H9 (cell line): ENCODE results near the gene MYO10. TPM values are rescaled to one million over a fixed set of nuclear protein-coding genes. Genes with fewer than 3 reads are reported as not detected.
A peak's percentile ranks its signal among the peaks of the same experiment; 100 is the strongest.

Experiments used
- DNase-seq: peaks from one replicate; pipeline ENCODE4 v3.0.0-alpha.2; 2017
- H2AFZ ChIP-seq: one replicate; pipeline ENCODE4 v1.6.1; 2013; ENCODE audit warnings: mild to moderate bottlenecking, low read length, control low read depth, moderate library complexity
- H2AK5ac ChIP-seq: 2 replicates; pipeline ENCODE4 v1.6.1; 2013; ENCODE audit warnings: low read length, control low read depth, mixed read lengths; ENCODE audit not compliant: insufficient read length
- H2BK120ac ChIP-seq: one replicate; pipeline ENCODE4 v1.6.1; 2013; ENCODE audit warnings: low read depth, mild to moderate bottlenecking, low read length, control low read depth, inconsistent platforms; ENCODE audit not compliant: poor library complexity, severe bottlenecking
- H2BK12ac ChIP-seq: 2 replicates; pipeline ENCODE4 v1.6.1; 2013; ENCODE audit warnings: low read length, control low read depth, mixed read lengths, low read depth; ENCODE audit not compliant: insufficient read length
- H2BK15ac ChIP-seq: 2 replicates; pipeline ENCODE4 v1.6.1; 2013; ENCODE audit warnings: low read depth, low read length, control low read depth
- H2BK20ac ChIP-seq: one replicate; pipeline ENCODE4 v1.6.1; 2013; ENCODE audit warnings: low read depth, mild to moderate bottlenecking, low read length, control low read depth, inconsistent platforms; ENCODE audit not compliant: poor library complexity, severe bottlenecking
- H2BK5ac ChIP-seq: 2 replicates; pipeline ENCODE4 v1.6.1; 2013; ENCODE audit warnings: low read length, control low read depth, mixed read lengths; ENCODE audit not compliant: insufficient read length
- H3K14ac ChIP-seq: 2 replicates; pipeline ENCODE4 v1.6.1; 2013; ENCODE audit warnings: low read length, control low read depth; ENCODE audit not compliant: insufficient read depth
- H3K18ac ChIP-seq: 2 replicates; pipeline ENCODE4 v1.6.1; 2013; ENCODE audit warnings: low read depth, mild to moderate bottlenecking, mixed read lengths, low read length, control low read depth; ENCODE audit not compliant: insufficient read length
- H3K23ac ChIP-seq: 2 replicates; pipeline ENCODE4 v1.6.1; 2013; ENCODE audit warnings: low read length, control low read depth, mixed read lengths, low read depth; ENCODE audit not compliant: insufficient read length
- H3K23me2 ChIP-seq: 2 replicates; pipeline ENCODE4 v1.6.1; 2013; ENCODE audit warnings: low read depth, mild to moderate bottlenecking, mixed read lengths, low read length, control low read depth; ENCODE audit not compliant: insufficient read length, poor library complexity, severe bottlenecking
- H3K27ac ChIP-seq: 2 replicates; pipeline ENCODE4 v1.5.1; 2013; ENCODE audit warnings: low read length, control low read depth, mixed read lengths, low read depth; ENCODE audit not compliant: insufficient read length
- H3K27me3 ChIP-seq: 2 replicates; pipeline ENCODE4 v1.6.1; 2013; ENCODE audit warnings: low read length, control low read depth, inconsistent platforms; ENCODE audit not compliant: insufficient read depth
- H3K4ac ChIP-seq: 2 replicates; pipeline ENCODE4 v1.6.1; 2013; ENCODE audit warnings: low read depth, mild to moderate bottlenecking, control low read depth, inconsistent platforms, low read length, moderate library complexity
- H3K4me1 ChIP-seq: 2 replicates; pipeline ENCODE4 v1.6.1; 2013; ENCODE audit warnings: low read length, control low read depth, inconsistent platforms; ENCODE audit not compliant: insufficient read depth
- H3K4me2 ChIP-seq: 2 replicates; pipeline ENCODE4 v1.6.1; 2013; ENCODE audit warnings: low read length, control low read depth, mixed read lengths; ENCODE audit not compliant: insufficient read length, insufficient read depth
- H3K56ac ChIP-seq: 2 replicates; pipeline ENCODE4 v1.6.1; 2013; ENCODE audit warnings: low read depth, mild to moderate bottlenecking, mixed read lengths, low read length, control low read depth; ENCODE audit not compliant: insufficient read length
- H3K79me1 ChIP-seq: 2 replicates; pipeline ENCODE4 v1.6.1; 2013; ENCODE audit warnings: low read depth, mild to moderate bottlenecking, moderate library complexity, low read length, control low read depth, inconsistent platforms; ENCODE audit not compliant: insufficient read depth, poor library complexity, severe bottlenecking
- H3K79me2 ChIP-seq: 2 replicates; pipeline ENCODE4 v1.6.1; 2013; ENCODE audit warnings: low read length, control low read depth, inconsistent platforms; ENCODE audit not compliant: insufficient read depth
- H3K9ac ChIP-seq: 2 replicates; pipeline ENCODE4 v1.6.1; 2013; ENCODE audit warnings: low read length, control low read depth, mixed read lengths; ENCODE audit not compliant: insufficient read length; ENCODE audit errors: extremely low read depth
- H3K9me3 ChIP-seq: one replicate; pipeline ENCODE4 v1.6.1; 2013; ENCODE audit warnings: low read depth, low read length, inconsistent platforms; ENCODE audit not compliant: control insufficient read depth
- H3T11ph ChIP-seq: one replicate; pipeline ENCODE4 v1.6.1; 2013; ENCODE audit warnings: mild to moderate bottlenecking, low read length, control low read depth, inconsistent platforms
- H4K20me1 ChIP-seq: one replicate; pipeline ENCODE4 v1.6.1; 2013; ENCODE audit not compliant: control insufficient read depth, insufficient read length, insufficient read depth
- H4K5ac ChIP-seq: 2 replicates; pipeline ENCODE4 v1.6.1; 2013; ENCODE audit warnings: low read depth, mild to moderate bottlenecking, mixed read lengths, low read length, control low read depth; ENCODE audit not compliant: insufficient read length
- H4K8ac ChIP-seq: replicated peaks from 2 replicates; pipeline ENCODE4 v1.6.1; 2013; ENCODE audit warnings: low read length, control low read depth, mixed read lengths, low read depth; ENCODE audit not compliant: insufficient read length
- H4K91ac ChIP-seq: 2 replicates; pipeline ENCODE4 v1.6.1; 2013; ENCODE audit warnings: low read depth, mild to moderate bottlenecking, moderate library complexity, mixed read lengths, low read length, control low read depth; ENCODE audit not compliant: insufficient read length
- H3K27ac Mint-ChIP-seq, 3 experiments: 2 replicates in 2 of 3; 3 replicates in 1 of 3; pipeline ENCODE4 v1.8.0; 2020 to 2021; ENCODE audit warnings: mixed read lengths in 3 of 3, mild to moderate bottlenecking in 1 of 3, moderate library complexity in 1 of 3
- H3K27me3 Mint-ChIP-seq: 2 replicates; pipeline ENCODE4 v1.8.0; 2021; ENCODE audit warnings: low read depth, mild to moderate bottlenecking, moderate library complexity, mixed read lengths
- H3K36me3 Mint-ChIP-seq, 3 experiments: 2 replicates in 2 of 3; 3 replicates in 1 of 3; pipeline ENCODE4 v1.8.0; 2020 to 2021; ENCODE audit warnings: low read depth in 3 of 3, mixed read lengths in 3 of 3; ENCODE audit not compliant: insufficient read depth in 1 of 3
- H3K4me1 Mint-ChIP-seq, 2 experiments: 2 replicates each; pipeline ENCODE4 v1.8.0; 2020; ENCODE audit warnings: mixed read lengths in 2 of 2
- H3K4me3 Mint-ChIP-seq, 2 experiments: 2 replicates in 1 of 2; 3 replicates in 1 of 2; pipeline ENCODE4 v1.8.0; 2020 to 2021; ENCODE audit warnings: mild to moderate bottlenecking in 2 of 2, mixed read lengths in 2 of 2, moderate library complexity in 1 of 2
- H3K9me3 Mint-ChIP-seq, 2 experiments: 2 replicates in 1 of 2; 3 replicates in 1 of 2; pipeline ENCODE4 v1.8.0; 2020; ENCODE audit warnings: mild to moderate bottlenecking in 2 of 2, mixed read lengths in 2 of 2, moderate library complexity in 1 of 2
- CTCF ChIP-seq: fragments of 200-600 bp; sonication (generic); conservative IDR thresholded peaks from 3 replicates; pipeline ENCODE4 v1.8.0; 2021; ENCODE audit warnings: antibody characterized with exemption, mild to moderate bottlenecking
- WGBS: extraction: QIAGEN DNeasy Blood & Tissue Kit; methylation state at CpG from one replicate; pipeline ENCODE4 v1.1.7; 2013; ENCODE audit warnings: missing lambda C conversion rate, low lambda C conversion rate, mixed read lengths; ENCODE audit not compliant: insufficient read length; ENCODE audit errors: extremely low coverage; 5-methylcytosine and 5-hydroxymethylcytosine counted together
- total RNA-seq: library from RNA; stranded (reverse); gene quantifications from 2 replicates; pipeline ENCODE4 v1.2.1, GENCODE V29; 2021

MYO10 gene
- total RNA-seq, 1 experiment from 2014 or later, result 127 TPM

DNA sequence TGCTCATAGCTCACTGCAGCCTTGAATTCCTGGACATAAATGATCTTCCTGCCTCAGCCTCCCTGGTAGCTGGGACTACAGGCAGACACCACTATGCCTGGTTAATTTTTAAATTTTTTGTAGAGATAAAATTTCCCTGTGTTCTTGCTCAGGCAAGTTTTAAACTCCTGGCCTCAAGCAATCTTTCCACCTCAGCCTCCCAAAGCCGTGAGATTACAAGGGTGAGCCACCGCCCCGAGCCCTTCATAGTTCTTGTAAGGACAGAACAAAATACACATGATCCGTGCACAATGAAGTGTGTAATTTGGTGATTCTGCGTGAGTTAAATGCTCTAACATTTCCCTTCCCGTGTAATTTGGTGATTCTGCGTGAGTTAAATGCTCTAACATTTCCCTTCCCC lies 27.7 kb upstream of the MYO10 start:
- no peaks in the 10 kb centered on the region for H3K79me1 ChIP-seq
- H3K9me3 Mint-ChIP-seq, result no peaks in the 10 kb centered on the region

More for the DNA sequence above, 27.7 kb upstream of the MYO10 start:
- Histone ChIP-seq H2AK5ac (no peak overlapping the region), H2BK15ac (no peak overlapping the region), H4K91ac (no peak overlapping the region), H3K4me2 (no peak overlapping the region), H2AFZ (no peak overlapping the region), H3K9me3 (no peaks in the 10 kb centered on the region), H3K4ac (no peak overlapping the region), H4K5ac (no peak overlapping the region), H3K4me1 (peaks cover 2% of the 10 kb centered on the region; the same call in 1 of the 2 replicates), H3K23me2 (no peaks in the 10 kb centered on the region), H4K20me1 (no peaks in the 10 kb centered on the region), H3K9ac (no peak overlapping the region), H3K23ac (no peak overlapping the region), H3K18ac (no peak overlapping the region), H2BK5ac (no peak overlapping the region), H2BK20ac (no peak overlapping the region), H3K27me3 (no peaks in the 10 kb centered on the region), H2BK12ac (no peak overlapping the region), H2BK120ac (no peak overlapping the region), H3K27ac (no peak overlapping the region), H4K8ac (no peak overlapping the region), H3K56ac (no peak overlapping the region), H3T11ph (no peak overlapping the region), H3K79me2 (no peaks in the 10 kb centered on the region), H3K14ac (no peak overlapping the region)
- Mint-ChIP-seq H3K4me1 (peaks cover 9 to 11% of the 10 kb centered on the region in 2 experiments), H3K4me3 (no peak overlapping the region), H3K27ac (peak overlapping the region in 1 of 3 experiments; percentile 48; a peak in 1 of 7 replicates), H3K27me3 (no peaks in the 10 kb centered on the region), H3K36me3 (no peaks in the 10 kb centered on the region; a peak in 1 of 7 replicates)
- WGBS, result no CpG with 5 or more reads among the region's 7 CpGs
- no peak for TF ChIP-seq CTCF
- no peak for DNase-seq
